GM12801 (cell line): ENCODE measurements around the gene SDR39U1.

Experiments
- TF ChIP-seq, protein P1 (sequence below): IDR thresholded peaks from one replicate; pipeline ENCODE4 v1.5.1; 2011; ENCODE audit warnings: control low read depth; ENCODE audit not compliant: insufficient read length; ENCODE audit errors: extremely low read depth

The SDR39U1 gene

GRCh38 chr14:24416932-24417619 lies 25.5 kb downstream of the SDR39U1 start:
- TF ChIP-seq, protein P1, sequence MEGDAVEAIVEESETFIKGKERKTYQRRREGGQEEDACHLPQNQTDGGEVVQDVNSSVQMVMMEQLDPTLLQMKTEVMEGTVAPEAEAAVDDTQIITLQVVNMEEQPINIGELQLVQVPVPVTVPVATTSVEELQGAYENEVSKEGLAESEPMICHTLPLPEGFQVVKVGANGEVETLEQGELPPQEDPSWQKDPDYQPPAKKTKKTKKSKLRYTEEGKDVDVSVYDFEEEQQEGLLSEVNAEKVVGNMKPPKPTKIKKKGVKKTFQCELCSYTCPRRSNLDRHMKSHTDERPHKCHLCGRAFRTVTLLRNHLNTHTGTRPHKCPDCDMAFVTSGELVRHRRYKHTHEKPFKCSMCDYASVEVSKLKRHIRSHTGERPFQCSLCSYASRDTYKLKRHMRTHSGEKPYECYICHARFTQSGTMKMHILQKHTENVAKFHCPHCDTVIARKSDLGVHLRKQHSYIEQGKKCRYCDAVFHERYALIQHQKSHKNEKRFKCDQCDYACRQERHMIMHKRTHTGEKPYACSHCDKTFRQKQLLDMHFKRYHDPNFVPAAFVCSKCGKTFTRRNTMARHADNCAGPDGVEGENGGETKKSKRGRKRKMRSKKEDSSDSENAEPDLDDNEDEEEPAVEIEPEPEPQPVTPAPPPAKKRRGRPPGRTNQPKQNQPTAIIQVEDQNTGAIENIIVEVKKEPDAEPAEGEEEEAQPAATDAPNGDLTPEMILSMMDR, result no peak

- TF ChIP-seq, protein P1, result no peak
Measured at GRCh38 chr14:24416254-24416931, 26.2 kb downstream of the SDR39U1 start.

DNA sequence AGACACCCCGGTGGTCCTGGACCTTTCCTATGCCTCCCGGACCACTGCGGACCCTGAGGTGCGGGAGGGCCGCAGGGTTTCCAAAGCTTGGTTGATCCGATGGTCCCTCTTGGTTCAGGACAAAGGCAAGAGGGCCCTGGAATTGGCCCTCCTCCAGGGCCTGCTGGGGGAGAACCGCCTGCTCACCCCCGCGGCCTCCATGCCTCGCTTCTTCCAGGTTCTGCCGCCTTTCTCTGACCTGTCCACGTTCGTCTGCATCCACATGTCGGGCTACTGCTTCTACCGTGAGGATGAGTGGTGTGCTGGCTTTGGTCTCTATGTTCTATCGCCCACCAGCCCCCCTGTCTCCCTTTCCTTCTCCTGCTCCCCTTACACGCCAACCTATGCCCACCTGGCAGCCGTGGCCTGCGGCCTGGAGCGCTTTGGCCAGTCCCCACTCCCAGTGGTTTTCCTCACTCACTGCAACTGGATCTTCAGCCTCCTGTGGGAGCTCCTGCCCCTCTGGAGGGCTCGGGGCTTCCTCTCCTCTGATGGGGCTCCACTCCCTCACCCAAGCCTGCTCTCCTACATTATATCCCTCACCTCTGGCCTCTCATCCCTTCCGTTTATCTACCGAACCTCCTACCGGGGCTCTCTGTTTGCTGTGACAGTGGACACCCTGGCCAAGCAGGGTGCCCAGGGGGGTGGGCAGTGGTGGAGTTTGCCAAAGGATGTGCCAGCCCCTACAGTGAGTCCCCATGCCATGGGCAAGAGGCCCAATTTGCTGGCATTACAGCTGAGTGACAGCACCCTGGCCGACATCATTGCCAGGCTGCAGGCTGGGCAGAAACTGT lies 26.9 kb downstream of the SDR39U1 start:
- TF ChIP-seq, protein P1, result no peak

DNA sequence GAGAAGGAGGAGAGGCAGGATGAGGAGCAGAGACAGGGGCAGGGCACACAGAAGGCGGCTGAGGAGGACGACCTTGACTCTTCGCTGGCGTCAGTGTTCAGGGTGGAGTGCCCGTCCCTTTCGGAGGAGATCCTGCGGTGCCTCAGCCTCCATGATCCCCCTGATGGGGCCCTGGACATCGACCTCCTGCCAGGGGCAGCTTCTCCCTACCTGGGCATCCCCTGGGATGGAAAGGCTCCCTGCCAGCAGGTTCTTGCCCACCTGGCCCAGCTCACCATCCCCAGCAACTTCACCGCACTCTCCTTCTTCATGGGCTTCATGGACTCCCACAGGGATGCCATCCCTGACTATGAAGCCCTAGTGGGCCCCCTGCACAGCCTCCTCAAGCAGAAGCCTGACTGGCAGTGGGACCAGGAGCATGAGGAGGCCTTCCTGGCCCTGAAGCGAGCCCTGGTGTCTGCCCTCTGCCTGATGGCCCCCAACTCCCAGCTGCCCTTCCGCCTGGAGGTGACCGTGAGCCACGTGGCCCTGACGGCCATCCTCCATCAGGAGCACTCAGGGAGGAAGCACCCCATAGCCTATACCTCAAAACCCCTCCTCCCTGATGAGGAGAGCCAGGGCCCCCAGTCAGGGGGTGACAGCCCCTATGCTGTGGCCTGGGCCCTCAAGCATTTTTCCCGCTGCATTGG lies 27.7 kb downstream of the SDR39U1 start:
- TF ChIP-seq, protein P1, result no peak

GRCh38 chr14:24414077-24414476 lies 28.5 kb downstream of the SDR39U1 start:
- TF ChIP-seq, protein P1, result no peak

DNA sequence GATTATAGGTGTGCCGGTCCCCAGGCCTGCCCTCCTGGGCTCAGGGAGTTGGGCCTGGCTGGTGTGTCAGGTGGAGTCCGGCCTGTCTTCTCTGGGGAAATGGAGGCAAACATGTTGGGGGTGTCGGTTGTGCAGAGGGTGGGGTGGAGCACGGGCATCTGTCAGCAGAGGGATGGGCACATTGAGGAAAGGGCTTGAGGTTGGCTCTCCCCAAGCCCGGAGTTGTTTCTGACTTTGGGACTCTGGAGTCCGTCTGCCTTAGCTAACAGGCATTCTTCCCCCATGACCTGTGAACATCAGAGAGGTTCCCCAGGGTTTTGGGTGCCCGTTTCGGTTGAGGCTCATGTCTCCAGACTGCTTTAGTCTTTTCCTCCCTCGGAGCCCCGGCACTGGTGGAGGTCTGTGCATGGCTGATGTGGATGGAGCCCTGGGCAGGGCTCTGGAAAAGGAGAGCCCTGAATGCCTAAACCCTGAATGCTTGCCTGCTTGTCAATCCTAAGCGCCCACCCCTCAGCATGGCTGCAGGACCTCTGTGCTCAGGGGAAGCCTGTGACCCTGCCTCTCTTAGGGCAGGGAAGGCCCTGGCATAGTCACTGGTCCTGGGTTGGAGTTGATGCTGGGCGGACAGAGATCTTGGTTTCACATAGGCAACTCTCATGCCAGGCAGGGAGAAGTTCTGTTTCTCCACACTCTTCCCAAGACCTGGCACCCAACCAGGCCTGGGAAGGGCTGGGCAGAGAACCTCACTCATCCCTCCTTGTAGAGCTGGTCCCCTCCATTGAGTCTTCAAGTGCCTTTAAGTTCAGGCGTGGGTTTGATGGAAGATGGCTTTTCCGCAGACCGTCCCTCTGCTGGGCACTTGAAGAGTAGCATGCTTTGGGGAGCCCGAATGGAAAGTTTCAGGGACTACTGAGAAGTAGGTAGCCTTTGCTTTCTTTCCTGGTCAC lies 30.9 kb downstream of the SDR39U1 start:
- TF ChIP-seq, protein P1, result no peak
